ENCODE results near the gene OR2AT4.
A peak's percentile ranks its signal among the peaks of the same experiment; 100 is the strongest.

OR2AT4 gene

DNA sequence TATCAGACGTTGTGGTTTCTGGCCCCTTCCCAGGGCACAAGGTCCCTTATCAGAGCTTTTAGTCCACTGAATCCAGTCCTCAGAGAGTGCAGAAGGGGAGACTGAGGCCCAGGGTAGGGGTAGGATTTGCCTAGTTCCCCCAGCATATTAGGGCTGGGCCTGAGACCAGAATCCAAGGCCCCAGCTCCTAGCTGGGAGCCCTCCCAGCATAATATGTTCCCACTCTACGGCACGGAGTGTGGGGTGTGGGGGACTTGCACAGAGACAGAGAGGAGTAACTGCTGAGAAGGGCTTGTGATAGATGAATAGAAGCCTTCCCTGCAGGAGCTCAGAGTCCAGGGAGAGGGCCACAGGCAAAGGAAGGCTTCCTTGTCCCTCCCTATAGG lies 64.1 kb downstream of the OR2AT4 start:
- TF ChIP-seq, protein P1, sequence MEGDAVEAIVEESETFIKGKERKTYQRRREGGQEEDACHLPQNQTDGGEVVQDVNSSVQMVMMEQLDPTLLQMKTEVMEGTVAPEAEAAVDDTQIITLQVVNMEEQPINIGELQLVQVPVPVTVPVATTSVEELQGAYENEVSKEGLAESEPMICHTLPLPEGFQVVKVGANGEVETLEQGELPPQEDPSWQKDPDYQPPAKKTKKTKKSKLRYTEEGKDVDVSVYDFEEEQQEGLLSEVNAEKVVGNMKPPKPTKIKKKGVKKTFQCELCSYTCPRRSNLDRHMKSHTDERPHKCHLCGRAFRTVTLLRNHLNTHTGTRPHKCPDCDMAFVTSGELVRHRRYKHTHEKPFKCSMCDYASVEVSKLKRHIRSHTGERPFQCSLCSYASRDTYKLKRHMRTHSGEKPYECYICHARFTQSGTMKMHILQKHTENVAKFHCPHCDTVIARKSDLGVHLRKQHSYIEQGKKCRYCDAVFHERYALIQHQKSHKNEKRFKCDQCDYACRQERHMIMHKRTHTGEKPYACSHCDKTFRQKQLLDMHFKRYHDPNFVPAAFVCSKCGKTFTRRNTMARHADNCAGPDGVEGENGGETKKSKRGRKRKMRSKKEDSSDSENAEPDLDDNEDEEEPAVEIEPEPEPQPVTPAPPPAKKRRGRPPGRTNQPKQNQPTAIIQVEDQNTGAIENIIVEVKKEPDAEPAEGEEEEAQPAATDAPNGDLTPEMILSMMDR (IDR thresholded peaks at IDR 0.05; ENCODE audit: extremely low read depth, missing control alignments): no peak
- no peak for DNase-seq (ENCODE audit: low spot score)

DNA sequence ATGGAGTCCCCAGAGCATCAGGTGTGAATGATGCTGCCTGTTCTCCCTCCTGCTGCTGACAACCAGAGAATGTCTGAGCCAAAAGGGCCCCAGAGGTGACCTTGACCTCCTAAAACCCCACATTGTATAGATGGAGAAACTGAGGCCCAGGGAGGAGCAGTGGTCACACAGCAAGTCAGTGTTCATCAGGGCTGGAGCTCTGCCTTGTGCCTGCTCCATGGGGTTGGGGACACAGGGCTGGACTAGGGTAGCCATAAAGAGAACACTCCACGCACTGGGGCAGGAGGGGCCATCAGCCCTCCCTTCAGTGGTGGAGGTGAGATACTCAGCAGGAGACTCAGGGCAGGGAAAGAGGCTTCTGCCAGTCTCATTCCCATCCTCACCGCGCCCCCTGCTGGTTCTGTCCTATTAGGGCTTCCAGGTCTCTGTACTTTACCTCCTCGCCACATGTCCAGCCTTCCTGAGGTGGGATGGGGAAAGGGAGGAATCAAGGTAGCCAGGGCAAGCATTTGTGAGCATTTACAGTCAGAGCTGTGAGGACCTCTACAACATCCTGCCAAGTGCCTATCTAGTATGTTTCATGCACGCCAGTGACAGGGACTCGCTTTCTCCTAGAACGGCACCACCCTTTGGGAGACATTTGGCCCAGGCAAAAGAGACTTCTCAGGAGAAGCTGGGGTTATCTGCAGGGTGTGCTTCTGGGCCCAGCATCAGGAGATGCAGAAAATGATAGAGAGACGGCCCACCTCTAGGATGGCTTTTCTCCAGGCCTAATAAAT lies 64.7 kb downstream of the OR2AT4 start:
- peak; percentile 71 for DNase-seq (ENCODE audit: low spot score)
- TF ChIP-seq, protein P1 (IDR thresholded peaks at IDR 0.05; ENCODE audit: extremely low read depth, missing control alignments): peak; percentile 67
